Neural cell (in vitro differentiated cells): Measurements from ENCODE around the gene ALK. TPM values are rescaled to one million over a fixed set of nuclear protein-coding genes. Genes with fewer than 3 reads are reported as not detected.

Experiments used
- H2AFZ ChIP-seq: fragments of 200-600, 300-800 bp; sonication (generic), shearing (Covaris generic); 2 replicates; pipeline ENCODE4 v1.6.0; 2014; ENCODE audit warnings: low read depth, mild to moderate bottlenecking, antibody characterized with exemption, low read length, moderate library complexity
- H3F3A ChIP-seq: fragments of 200-600 bp; shearing (Covaris generic); 2 replicates; pipeline ENCODE4 v1.6.1; 2016; ENCODE audit warnings: mild to moderate bottlenecking, moderate library complexity, mixed read lengths, antibody characterized with exemption, low read length; ENCODE audit not compliant: insufficient read depth, poor library complexity, severe bottlenecking
- H3K27ac ChIP-seq: fragments of 200-600, 300-800 bp; sonication (generic), shearing (Covaris generic); 2 replicates; pipeline ENCODE4 v1.5.1; 2014; ENCODE audit warnings: mild to moderate bottlenecking, low read length, moderate library complexity
- H3K27me3 ChIP-seq: fragments of 300-800, 200-600 bp; sonication (generic), shearing (Covaris generic); 2 replicates; pipeline ENCODE4 v1.6.0; 2014; ENCODE audit warnings: mild to moderate bottlenecking, low read depth, low read length, moderate library complexity; ENCODE audit not compliant: insufficient read depth
- H3K36me3 ChIP-seq: fragments of 300-800, 200-600 bp; sonication (generic), shearing (Covaris generic); 2 replicates; pipeline ENCODE4 v1.5.1; 2014; ENCODE audit warnings: mild to moderate bottlenecking, antibody characterized with exemption, low read length, moderate library complexity; ENCODE audit not compliant: insufficient read depth
- H3K4me2 ChIP-seq: fragments of 300-800, 200-600 bp; sonication (generic), shearing (Covaris generic); 2 replicates; pipeline ENCODE4 v1.6.0; 2014; ENCODE audit warnings: mild to moderate bottlenecking, low read length
- H3K4me3 ChIP-seq: fragments of 300-800, 200-600 bp; sonication (generic), shearing (Covaris generic); 2 replicates; pipeline ENCODE4 v1.5.1; 2014; ENCODE audit warnings: mild to moderate bottlenecking, low read length, moderate library complexity
- H3K79me2 ChIP-seq: fragments of 200-600 bp; shearing (Covaris generic); replicated peaks from 2 replicates; pipeline ENCODE4 v1.6.0; 2014; ENCODE audit warnings: mild to moderate bottlenecking, low read length, moderate library complexity; ENCODE audit not compliant: insufficient read depth
- H3K9ac ChIP-seq: fragments of 300-800, 200-600 bp; sonication (generic), shearing (Covaris generic); 2 replicates; pipeline ENCODE4 v1.6.1; 2016; ENCODE audit warnings: mild to moderate bottlenecking, low read length, mixed read lengths
- H3K9me2 ChIP-seq: fragments of 200-600 bp; shearing (Covaris generic); 2 replicates; pipeline ENCODE4 v1.6.1; 2016; ENCODE audit warnings: mild to moderate bottlenecking, low read length, mixed read lengths; ENCODE audit not compliant: insufficient read depth
- H3K9me3 ChIP-seq: fragments of 200-600, 300-800 bp; sonication (generic), shearing (Covaris generic); 2 replicates; pipeline ENCODE4 v1.6.1; 2016; ENCODE audit warnings: mild to moderate bottlenecking, mixed run types, low read length, moderate library complexity, mixed read lengths
- H4K20me1 ChIP-seq: fragments of 200-600 bp; shearing (Covaris generic); 2 replicates; pipeline ENCODE4 v1.6.1; 2016; ENCODE audit warnings: mild to moderate bottlenecking, mixed run types; ENCODE audit not compliant: insufficient read depth
- CTCF ChIP-seq: fragments of 450-650 bp; IDR thresholded peaks from 2 replicates; pipeline ENCODE4 v1.5.1; 2014; ENCODE audit warnings: antibody characterized with exemption, mild to moderate bottlenecking, moderate library complexity; ENCODE audit not compliant: poor library complexity, severe bottlenecking
- EP300 ChIP-seq: fragments of 450-650 bp; conservative IDR thresholded peaks from 2 replicates; pipeline ENCODE4 v1.6.1; 2014; ENCODE audit warnings: antibody characterized with exemption, mild to moderate bottlenecking, moderate library complexity; ENCODE audit not compliant: poor library complexity, severe bottlenecking
- EZH2 ChIP-seq: fragments of 200-600, 300-800 bp; shearing (Covaris generic), sonication (generic); IDR thresholded peaks from 2 replicates; pipeline ENCODE4 v1.6.1; 2014; ENCODE audit warnings: antibody characterized with exemption, low read length, borderline replicate concordance, mild to moderate bottlenecking; ENCODE audit not compliant: insufficient read depth, poor library complexity, severe bottlenecking
- MXI1 ChIP-seq: fragments of 450-650 bp; conservative IDR thresholded peaks from 2 replicates; pipeline ENCODE4 v1.6.1; 2014; ENCODE audit warnings: antibody characterized with exemption, mild to moderate bottlenecking; ENCODE audit not compliant: poor library complexity, severe bottlenecking
- POLR2AphosphoS5 ChIP-seq: IDR thresholded peaks from 2 replicates; pipeline ENCODE4 v1.6.1; 2012
- RAD21 ChIP-seq: fragments of 450-650 bp; conservative IDR thresholded peaks from 2 replicates; pipeline ENCODE4 v1.6.1; 2014; ENCODE audit warnings: antibody characterized with exemption, mild to moderate bottlenecking, moderate library complexity
- REST ChIP-seq: IDR thresholded peaks from 2 replicates; pipeline ENCODE4 v1.6.1; 2012; ENCODE audit warnings: borderline replicate concordance
- SMC3 ChIP-seq: fragments of 450-650 bp; conservative IDR thresholded peaks from 2 replicates; pipeline ENCODE4 v1.6.1; 2014; ENCODE audit warnings: antibody characterized with exemption, mild to moderate bottlenecking, moderate library complexity; ENCODE audit not compliant: poor library complexity
- TAF1 ChIP-seq: IDR thresholded peaks from 2 replicates; pipeline ENCODE4 v1.6.1; 2012; ENCODE audit warnings: low read depth
- polyA plus RNA-seq: library from polyadenylated mRNA; depleted of rRNA; stranded (reverse); fragments of >200 nt; gene quantifications from 2 replicates; pipeline ENCODE4 v1.2.3, GENCODE V29; 2014

ALK gene
- polyA plus RNA-seq, 1 donor from 2014 or later: 7.1 TPM

- Histone ChIP-seq H3K9me2 (no peaks in the 10 kb centered on the region), H3K79me2 (no peaks in the 10 kb centered on the region), H3K9ac (no peak overlapping the region), H3K9me3 (no peaks in the 10 kb centered on the region), H3K4me2 (no peak overlapping the region), H4K20me1 (no peaks in the 10 kb centered on the region), H3K27ac (no peak overlapping the region), H3F3A (no peaks in the 10 kb centered on the region), H3K4me3 (no peak overlapping the region), H3K36me3 (no peaks in the 10 kb centered on the region), H2AFZ (no peak overlapping the region), H3K27me3 (no peaks in the 10 kb centered on the region)
- TF ChIP-seq CTCF: no peak
- TF ChIP-seq EP300: no peak
- TF ChIP-seq MXI1: no peak
- TF ChIP-seq POLR2AphosphoS5: no peak
- no peak for TF ChIP-seq TAF1
- TF ChIP-seq REST: no peak
- no peak for TF ChIP-seq EZH2
- TF ChIP-seq RAD21: no peak
- no peak for TF ChIP-seq SMC3
These were observed 391.1 kb downstream of the ALK start for GRCh38 chr2:29530281-29530680.

- Histone ChIP-seq H3K4me2 (no peak overlapping the region), H3K9ac (no peak overlapping the region), H3K9me2 (no peaks in the 10 kb centered on the region), H3K27me3 (no peaks in the 10 kb centered on the region), H3K36me3 (no peaks in the 10 kb centered on the region), H3K4me3 (no peak overlapping the region), H3K27ac (no peak overlapping the region), H3K9me3 (no peaks in the 10 kb centered on the region), H3K79me2 (no peaks in the 10 kb centered on the region), H4K20me1 (no peaks in the 10 kb centered on the region), H3F3A (no peaks in the 10 kb centered on the region), H2AFZ (no peak overlapping the region)
- TF ChIP-seq RAD21 (no peak), CTCF (no peak), SMC3 (no peak), TAF1 (no peak), EZH2 (no peak)
These were observed 392.4 kb downstream of the ALK start for GRCh38 chr2:29528891-29529520.
